Astrocyte of the hippocampus (primary cell): ENCODE measurements around the gene MAB21L1.

Experiments
- DNase-seq: peaks from one replicate; pipeline ENCODE4 v3.0.0; 2011; ENCODE audit warnings: low read depth, low spot score

MAB21L1 gene

GRCh38 chr13:35475960-35476943 lies at the start of gene MAB21L1:
Gene MAB21L1, minus strand, starts transcription at chr13:35476689. Its CDS starts 551 bp downstream, at chr13:35476138.
- DNase-seq, result peak; percentile 53

GRCh38 chr13:35524171-35524570 lies 47.7 kb upstream of the MAB21L1 start:
- DNase-seq, result no peak

GRCh38 chr13:35518337-35518946 lies 42.0 kb upstream of the MAB21L1 start:
- no peak for DNase-seq

- no peak for DNase-seq
Measured at GRCh38 chr13:35514801-35515502, 38.5 kb upstream of the MAB21L1 start.

DNA sequence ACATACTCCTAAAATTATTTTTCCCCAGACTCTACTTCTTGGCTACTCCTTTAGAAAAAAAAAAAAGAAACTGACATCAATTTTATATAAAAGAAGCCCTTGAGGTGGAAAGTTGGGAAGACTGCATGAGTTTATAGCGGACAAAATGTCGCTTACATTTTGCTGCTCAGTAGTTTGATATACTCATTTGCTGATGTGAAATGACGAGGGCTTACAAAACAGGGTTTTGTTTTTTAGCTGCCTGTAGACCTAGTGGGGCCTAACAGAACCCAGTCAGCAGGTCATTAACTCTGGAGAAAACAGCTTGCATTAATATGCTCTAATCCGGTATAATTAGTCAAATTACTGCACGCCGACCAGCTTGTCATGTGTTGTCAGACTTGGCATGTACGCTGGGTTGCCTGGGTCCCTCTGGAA lies 37.6 kb upstream of the MAB21L1 start:
- no peak for DNase-seq

DNA sequence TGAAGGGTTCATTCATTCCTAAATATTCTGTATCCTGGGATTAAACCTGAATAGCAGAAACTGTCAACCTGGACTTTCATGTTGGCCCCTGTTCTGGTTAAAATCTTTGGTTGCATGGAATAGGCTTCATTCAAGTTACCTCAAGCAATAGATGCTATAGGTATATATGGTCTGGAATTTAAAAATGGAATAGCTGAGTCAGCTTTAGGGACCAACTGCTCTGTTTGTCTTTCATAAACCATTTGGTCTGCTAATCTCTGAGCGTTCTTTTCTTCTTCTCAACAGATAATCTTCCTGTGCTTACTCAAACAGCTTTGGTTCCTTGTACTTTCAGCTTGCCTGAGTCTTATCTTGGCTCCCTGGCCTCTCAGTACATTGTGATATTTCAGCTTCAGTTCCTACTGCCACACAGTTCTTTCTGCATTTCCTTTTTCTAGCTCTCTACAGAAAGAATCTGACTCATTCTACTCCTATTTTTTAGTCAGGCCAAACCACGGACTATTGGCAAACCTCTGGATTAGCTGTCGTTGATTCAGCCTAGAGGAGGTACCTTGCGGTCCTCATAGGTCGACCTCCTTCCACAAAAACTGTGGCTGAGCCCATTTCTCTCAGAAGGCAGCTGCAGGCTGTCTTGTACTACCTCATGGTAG lies 35.9 kb upstream of the MAB21L1 start:
- DNase-seq, result peak; percentile 95

DNA sequence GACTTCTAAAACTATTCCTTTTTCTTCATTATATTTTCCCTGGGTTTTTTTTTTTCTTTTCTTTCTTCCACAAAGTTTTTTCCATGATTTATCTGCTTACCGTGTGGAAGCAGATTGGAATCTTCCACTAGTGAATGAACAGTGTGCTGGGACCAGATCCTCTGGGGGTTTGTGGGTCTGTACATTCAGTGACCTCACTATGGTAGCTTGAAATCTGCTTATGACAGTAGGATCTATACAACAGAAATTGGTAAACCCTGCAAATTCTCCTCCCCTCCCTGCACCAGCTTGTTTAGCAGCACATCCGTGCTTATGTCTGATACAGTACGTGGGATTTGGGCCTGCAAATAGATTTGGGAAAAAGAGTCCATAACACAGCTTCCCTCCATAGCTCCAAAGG lies 26.0 kb upstream of the MAB21L1 start:
- DNase-seq, result no peak

GRCh38 chr13:35501661-35502235 lies 25.3 kb upstream of the MAB21L1 start:
- DNase-seq, result no peak

- DNase-seq, result no peak
Measured at GRCh38 chr13:35500144-35500543, 23.7 kb upstream of the MAB21L1 start.

GRCh38 chr13:35499676-35500075 lies 23.2 kb upstream of the MAB21L1 start:
- no peak for DNase-seq

DNA sequence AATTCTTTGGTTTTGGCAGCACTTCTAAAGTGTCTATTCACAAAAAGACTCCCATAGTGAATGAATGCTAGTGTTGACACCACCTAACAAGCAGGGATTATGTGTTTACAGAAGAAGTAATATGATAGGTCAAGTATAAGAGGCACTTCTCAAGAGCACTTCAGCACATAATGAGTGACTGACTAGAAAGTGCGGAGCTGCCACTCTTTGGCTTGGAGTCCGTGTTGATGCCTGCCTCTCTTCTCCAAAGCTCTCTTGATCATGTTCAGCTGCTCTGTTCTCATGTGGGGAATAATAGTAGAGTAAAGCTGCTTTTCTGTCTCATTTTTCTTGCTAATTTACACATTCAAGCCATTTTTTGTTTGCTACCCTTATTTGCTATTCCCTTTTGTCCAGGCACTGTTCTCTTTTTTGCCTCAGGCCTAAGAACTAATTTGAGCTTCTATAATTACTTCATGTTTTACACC lies 22.7 kb upstream of the MAB21L1 start:
- DNase-seq, result no peak

GRCh38 chr13:35498231-35498630 lies 21.7 kb upstream of the MAB21L1 start:
- DNase-seq, result no peak

GRCh38 chr13:35496761-35497386 lies 20.4 kb upstream of the MAB21L1 start:
- DNase-seq, result no peak

GRCh38 chr13:35496006-35496405 lies 19.5 kb upstream of the MAB21L1 start:
- no peak for DNase-seq

DNA sequence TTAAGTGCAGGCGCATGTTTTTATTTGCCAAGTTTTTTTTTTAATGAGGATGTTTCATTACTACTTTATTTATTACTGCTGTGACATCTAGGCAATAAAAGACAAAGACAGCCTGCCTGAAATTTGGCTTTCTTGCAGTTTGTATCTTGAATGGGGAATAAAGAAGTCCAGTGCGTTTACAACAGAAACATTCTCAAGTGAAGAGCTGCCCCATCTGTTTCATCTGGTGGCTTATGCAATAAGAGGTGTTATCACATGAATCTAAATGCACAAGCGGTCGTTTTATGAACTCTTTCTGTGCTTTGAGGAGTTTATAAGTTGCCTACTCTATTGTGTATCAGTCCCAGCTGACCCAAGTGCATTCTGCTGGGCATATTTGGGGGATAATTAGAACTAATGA lies 12.6 kb upstream of the MAB21L1 start:
- no peak for DNase-seq

DNA sequence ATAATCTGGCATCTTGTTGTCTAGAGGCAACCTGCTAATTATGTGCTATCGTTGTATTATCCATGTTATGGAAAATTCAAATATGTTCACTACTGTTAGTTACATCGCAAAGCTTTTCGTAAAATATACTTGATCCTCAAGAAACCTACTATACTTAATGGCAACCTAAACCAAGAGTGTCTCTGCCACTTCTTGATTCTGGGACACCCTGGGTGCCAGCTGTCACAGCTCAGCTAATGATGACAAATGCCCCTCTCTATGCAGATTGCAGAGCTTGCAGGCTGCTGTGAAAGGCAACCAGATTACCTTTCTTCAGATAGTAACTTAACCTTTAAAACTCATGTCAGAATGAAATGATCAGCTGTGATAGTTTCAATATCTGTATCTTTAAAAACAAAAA lies 8.9 kb upstream of the MAB21L1 start:
- no peak for DNase-seq

DNA sequence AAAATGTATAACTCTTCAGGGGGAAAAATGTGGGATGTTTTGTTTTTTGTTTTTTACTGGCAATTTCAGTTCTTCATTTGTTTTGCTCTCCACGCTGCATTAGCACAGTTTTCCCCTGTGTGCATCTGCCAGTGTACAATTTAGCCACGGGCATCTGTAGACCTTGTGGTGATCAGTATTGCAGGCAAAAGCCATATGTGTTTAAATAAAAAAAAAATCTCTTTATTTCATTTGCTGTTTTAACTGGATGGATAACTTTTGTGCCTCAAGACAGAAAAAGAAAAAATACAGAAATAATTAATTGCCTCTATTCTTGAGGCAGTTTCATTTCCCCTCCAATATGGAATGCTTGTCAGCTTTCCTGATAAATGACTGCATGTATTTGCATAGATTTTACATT lies 7.9 kb upstream of the MAB21L1 start:
- DNase-seq, result no peak

DNA sequence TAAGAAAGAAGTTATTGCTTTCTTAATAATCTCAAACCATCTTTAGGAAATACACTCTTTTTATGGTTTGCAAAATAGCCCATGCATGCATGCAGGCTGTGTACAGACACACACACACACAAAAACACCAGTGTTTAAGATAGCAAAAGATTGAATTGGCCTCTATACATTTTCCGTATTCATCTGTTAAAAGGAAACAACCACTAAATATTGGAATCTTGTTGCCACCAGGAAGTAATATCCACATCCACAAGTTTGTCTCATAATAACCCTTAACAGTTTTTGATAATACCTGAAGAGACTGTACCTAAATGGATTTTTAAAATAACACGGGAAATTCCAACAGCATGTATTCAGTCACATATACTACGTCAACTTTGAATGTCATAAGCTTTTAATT lies 7.3 kb upstream of the MAB21L1 start:
- DNase-seq, result no peak

- DNase-seq, result no peak
Measured at GRCh38 chr13:35482527-35482926, 6.0 kb upstream of the MAB21L1 start.

DNA sequence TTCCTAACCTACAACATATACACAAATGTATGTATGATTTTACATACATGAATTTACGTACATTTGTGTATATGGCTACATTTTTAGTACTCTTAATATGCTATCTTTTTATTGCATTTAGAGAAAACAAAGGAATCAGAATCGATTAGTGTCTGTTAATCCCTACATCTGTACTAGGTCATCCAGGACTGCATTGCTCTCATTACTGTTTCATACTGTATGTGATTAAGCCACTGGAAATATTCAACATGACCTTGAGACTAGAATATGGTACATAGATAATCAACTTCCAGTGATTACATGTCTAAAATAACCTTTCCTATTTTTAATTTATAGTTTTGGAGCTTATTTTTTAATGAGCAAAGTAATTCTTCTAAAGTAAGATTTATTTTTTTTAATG lies 5.3 kb upstream of the MAB21L1 start:
- no peak for DNase-seq

DNA sequence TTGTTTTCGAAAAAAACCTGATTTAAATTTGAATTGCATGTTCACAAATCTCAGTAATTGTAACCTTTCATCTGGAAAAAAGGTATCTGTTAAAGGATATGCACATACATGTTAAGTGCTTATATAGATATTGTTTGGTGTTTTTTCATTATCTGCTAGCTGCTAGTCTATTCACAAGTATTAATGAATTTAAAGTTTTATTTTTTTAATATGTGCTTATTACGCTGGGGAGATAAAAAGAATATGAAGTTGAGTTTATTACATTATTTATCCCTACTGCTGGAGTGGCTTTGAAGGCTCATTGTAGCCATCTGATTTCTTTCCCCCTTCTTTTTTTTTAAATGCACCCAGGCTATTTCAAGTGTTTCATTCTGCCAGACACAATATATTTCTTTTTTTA lies 3.9 kb upstream of the MAB21L1 start:
- DNase-seq, result no peak
